HG03439 (cell line): ENCODE data around the gene RANBP17.
"Not testable (repeated sequence)": the region's sequence is repeated elsewhere in the genome, so short reads cannot be mapped to it uniquely, and the experiment has no call there.

Source experiments
- ATAC-seq: cut with Tn5 transposase; IDR thresholded peaks from one replicate; pipeline ENCODE4 v1.9.1; 2021; ENCODE audit warnings: mild to moderate bottlenecking, moderate library complexity; ENCODE audit not compliant: unreplicated experiment

RANBP17 gene

DNA sequence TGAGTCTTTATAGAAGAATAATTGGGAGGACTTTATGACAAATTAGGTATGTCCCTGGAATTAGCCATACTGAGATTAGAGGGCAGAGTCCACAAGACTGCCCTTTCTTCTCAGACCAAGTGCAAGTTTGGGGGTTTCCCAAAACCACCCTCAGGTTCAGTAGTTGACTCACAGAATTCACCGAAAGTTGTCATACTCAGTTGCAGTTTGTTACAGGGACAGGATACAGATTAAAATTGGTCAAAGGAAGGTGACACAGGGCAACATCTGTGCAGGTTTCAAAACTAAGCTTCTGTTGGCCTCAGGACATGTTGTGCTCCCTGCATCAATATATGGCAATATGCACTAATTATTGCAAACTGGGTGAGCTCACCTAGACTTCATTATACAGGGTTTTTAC lies 3.8 kb downstream of the RANBP17 start:
- ATAC-seq, result peak; percentile 80

DNA sequence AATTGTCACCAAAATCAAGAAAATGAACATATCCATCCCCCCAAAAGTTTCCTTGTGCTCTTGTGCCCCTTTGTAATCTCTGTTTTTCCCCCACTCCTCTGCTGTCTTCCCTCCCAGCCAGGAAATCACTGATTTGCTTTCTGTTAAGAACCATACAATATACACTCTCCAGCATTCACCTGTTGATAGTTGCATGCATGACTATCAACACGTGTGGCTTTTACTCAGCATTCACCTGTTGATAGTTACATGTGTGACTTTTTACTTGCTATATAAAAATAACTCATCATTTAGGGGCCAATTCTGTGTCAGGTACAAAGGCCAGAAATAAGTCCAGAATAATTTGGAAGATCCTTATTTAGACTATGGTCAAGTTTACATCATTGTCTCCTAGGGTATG lies 6.0 kb downstream of the RANBP17 start:
- ATAC-seq, result no peak

DNA sequence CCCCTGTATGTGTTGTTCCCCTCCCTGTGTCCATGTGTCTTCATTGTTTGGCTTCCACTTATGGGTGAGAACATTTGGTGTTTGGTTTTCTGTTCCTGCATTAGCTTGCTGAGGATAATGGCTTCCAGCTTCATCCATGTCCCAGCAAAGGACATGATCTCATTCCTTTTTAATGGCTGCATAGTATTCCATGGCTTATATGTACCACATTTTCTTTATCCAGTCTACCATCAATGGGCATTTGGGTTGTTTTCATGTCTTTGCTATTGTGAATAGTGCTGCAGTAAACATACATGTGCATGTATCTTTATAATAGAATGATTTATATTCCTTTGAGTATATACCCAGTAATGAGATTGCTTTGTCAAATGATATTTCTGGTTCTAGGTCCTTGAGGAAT lies 8.6 kb downstream of the RANBP17 start:
- not testable (repeated sequence) for ATAC-seq

DNA sequence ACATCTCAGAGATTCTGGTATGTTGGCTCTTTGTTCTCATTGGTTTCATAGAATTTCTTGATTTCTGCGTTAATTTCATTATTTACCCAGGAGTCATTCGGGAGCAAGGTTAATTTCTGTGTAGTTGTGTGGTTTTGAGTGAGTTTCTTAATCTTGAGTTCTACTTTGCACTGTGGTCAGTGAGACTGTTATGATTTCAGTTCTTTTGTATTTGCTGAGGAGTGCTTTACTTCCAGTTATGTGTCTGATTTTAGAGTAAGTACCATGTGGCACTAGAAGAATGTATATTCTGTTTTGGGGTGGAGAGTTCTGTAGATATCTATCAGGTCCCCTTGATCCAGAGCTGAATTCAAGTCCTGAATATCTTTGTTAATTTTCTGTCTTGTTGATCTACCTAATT lies 12.2 kb downstream of the RANBP17 start:
- ATAC-seq, result no peak

DNA sequence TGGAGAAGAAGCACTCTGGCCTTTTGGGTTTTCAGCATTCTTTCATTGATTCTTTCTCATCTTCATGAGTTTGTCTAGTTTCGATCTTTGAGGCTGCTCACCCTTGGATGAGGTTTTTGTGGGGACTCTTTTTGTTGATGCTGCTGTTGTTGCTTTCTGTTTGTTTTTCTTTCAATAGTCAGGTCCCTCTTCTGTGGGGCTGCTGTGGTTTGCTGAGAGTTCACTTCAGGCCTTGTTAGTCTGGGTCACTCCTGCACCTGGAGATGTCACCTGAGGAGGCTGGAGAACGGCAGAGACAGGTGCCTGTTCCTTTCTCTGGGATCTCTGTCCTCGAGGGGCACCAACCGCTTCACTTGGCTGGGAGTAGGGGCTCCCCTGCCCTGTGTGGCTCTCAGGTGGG lies 14.0 kb downstream of the RANBP17 start:
- ATAC-seq, result no peak

DNA sequence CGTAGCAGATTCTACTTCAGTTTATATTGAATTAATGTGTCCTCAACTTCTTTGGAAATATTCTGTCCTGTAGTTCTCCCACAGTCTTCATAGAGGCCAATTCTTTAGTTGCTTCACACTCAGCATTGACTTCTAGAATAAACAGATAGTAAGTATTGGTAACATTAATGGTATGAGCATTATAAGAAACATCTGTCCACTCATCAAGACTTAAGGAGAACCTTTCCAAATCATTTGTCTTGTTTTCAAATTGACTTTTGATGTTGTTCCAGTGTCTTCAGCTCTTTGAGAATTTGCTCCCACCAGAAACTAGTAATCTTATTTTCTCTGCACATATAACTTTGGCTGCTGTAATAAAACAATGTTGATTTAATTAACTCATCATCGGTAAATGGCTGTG lies 18.3 kb downstream of the RANBP17 start:
- no peak for ATAC-seq

DNA sequence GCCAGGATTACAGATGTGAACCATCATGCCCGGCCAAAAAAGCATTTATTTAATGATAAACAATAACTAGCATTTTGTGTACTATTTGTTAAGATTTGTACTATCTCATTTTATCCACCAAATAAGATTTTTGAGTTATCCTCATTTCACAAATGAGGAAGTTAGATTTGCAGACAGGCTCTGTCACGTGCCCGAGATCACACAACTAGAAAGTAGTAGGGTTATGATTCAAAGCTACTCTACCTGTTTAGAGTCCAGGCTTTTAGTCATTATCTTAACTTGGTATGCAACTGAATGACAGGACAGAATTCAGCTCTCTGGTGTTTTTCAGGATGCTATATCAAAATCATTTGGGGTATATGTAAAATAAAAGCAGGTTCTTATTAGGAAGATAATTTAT lies 20.5 kb downstream of the RANBP17 start:
- ATAC-seq, result no peak

DNA sequence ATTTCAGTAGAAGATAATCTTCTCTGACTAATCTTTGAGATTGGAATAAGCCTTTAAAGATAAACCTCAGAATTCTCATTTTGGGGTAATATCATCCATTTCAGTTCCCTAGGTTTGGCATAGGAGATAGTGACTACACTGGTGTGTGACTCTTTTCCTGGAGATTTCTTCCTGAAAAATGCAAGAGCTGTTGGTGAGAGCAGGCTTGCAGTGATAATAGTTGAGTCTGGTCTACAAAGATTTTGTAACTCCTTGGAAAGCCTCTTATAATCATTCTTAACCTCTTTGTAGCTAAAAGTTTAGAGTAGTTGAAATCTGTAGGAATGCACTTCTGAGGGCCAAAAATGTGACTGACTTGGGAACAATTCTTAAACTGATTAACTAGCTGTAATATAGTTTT lies 23.4 kb downstream of the RANBP17 start:
- no peak for ATAC-seq

DNA sequence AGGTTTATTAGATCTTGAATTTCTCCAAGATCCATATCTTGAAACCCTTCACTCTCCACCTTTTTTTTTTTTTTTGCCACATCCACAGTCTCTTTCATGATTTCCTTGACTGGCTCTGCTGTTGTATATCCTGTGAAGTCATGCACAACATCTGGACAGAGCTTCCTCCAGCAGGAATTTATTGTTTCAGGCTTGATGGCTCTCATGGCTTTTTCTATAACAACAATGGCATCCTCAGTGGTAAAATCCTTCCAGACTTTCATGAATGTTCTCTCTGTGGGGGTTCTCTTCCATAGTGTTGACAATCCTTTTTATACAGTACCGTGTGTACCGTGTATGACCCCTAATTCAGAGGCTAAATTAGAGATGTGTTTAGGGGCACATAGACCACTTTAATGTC lies 24.0 kb downstream of the RANBP17 start:
- no peak for ATAC-seq

DNA sequence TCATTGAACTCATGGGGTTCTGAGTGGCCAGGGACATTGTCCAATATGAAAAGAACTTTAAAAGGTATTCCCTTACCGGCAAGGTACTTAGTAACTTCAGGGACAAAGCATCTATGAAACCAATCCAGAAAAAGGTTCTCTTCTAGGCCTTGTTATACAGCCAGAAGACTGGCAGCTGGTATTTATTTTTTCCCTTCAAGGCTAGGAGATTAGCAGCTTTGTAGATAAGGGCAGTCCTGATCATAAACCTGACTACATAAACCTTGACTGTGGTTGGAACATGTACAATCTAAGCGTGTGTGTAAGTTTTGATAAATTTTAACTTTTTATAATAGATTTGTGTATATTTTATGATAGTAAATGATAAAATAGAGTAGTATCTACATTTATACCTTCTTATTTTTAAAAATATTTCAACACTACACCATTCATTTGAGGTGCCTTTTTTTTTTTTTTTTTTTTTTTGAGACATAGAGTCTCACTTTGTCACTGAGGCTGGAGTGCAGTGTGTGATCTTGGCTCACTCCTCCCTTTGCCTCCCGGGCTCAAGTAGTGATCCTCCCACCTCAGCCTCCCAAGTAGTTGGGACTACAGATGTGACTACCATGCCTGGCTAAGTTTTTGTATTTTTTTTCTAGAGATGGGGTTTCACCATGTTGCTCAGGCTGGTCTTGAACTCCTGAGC lies 24.5 kb downstream of the RANBP17 start:
- no peak for ATAC-seq

DNA sequence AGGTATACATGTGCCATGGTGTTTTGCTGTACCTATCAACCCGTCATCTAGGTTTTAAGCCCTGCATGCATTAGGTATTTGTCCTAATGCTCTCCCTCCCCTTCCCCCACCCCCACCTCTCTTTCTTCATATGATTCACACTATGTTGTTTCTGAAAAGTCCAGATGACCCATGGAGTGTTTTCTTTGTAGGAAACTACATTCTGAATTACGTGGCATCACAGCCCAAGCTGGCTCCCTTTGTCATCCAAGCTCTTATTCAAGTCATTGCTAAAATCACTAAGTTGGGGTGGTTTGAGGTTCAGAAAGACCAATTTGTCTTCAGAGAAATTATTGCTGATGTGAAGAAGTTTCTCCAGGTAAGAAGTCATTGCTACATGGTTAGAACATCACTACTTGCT lies 30.4 kb downstream of the RANBP17 start:
- no peak for ATAC-seq

DNA sequence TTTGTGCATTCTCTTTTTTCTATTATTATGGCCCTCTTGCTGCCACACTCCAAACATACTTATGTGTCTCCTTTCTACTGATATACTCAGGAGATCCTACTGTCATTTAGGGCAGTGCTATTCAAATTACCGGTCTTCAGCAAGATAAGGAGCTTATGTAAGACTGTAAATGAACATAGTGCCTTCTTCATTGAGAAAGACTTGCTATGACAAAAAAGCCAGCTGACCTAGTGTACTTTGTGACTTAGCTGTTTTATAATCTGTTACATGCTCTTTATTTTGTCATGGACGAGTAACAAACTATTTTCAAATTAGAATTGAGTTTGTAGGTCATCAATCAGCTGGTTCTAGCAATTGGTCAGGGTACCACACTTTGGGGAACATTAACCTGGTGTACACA lies 32.8 kb downstream of the RANBP17 start:
- ATAC-seq, result no peak

DNA sequence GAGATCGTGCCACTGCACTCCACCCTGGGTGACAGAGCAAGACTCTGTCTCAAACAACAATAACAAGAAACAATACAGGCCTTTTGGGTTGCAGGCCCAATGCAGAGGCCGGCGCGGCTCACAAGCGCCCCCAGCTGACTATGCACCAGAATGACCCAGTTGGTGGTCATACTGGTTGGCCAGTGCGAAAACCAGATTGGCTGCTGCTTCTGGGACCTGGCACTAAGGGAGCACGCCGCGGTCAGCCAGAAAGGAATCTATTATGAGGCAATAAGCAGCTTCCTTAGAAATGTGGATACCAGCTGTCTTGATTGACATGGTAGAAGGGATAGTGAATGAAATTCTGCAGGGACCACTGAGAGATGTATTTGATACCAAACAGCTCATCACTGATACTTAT lies 35.0 kb downstream of the RANBP17 start:
- no peak for ATAC-seq

DNA sequence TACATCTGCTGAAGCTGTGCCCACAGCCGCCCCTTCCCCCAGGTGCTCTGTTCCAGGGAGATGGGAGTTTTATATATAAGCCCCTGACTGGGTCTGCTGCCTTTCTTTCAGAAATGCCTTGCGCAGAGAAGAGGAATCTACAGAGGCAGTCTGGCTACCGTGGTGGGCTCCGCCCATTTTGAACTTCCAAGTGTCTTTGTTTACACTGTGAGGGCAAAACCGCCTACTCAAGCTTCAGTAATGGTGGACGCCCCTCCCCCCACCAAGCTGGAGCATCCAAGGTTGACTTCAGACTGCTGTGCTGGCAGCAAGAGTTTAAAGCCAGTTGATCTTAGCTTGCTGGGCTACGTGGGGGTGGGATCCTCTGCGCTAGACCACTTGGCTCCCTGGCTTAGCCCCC lies 41.3 kb downstream of the RANBP17 start:
- ATAC-seq, result no peak

DNA sequence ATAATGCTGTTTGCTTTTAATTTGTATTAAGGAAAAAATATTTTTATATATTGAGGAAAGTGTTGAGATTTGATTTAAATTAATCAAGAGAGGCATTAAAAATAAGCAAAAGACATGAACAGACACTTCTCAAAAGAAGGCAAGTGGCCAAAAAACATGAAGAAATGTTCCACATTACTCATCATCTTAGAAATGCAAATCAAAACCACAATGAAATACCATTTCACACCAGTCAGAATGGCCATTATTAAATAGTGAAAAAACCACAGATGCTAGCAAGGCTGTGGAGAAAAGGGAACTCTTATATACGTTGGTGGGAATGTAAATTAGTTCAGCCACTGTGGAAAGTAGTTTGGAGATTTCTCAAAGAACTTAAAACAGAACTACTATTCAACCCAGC lies 45.9 kb downstream of the RANBP17 start:
- ATAC-seq, result no peak

DNA sequence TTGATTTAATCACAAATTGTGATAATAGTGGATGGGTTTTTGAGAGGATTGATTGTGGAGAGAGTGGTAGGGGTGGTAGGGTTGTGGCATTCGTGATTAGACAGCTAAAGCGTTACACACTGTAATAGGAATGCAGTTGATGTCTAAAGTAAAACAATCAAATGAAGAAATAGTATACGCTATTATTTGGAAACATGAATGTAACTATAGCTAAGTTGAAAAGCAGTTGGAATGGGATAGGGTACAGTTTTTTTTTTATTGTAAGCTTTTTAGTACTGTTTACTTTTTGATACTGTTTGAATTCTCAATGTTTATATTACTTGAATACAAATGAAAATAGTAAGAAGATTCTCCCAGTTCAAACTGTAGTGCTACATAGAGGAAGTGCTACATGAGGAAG lies 51.8 kb downstream of the RANBP17 start:
- no peak for ATAC-seq

DNA sequence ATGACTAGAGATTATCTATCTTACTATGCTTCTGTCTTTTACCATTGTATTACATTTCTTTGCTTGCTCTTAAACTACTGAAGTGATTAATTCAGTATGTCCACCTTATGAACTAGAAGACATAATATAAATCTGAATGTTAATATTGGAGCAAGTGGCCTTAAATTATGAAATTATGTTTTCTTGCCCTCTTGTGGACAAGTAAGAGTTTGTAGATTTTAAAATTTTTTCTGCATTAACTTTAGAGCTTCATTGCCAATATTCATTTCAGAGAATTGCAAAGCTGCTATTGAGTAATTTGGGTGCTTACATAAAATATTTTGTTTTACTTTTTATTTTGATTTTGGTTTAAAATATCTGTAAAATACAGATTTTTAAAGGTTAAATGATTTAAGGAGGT lies 55.3 kb downstream of the RANBP17 start:
- no peak for ATAC-seq

DNA sequence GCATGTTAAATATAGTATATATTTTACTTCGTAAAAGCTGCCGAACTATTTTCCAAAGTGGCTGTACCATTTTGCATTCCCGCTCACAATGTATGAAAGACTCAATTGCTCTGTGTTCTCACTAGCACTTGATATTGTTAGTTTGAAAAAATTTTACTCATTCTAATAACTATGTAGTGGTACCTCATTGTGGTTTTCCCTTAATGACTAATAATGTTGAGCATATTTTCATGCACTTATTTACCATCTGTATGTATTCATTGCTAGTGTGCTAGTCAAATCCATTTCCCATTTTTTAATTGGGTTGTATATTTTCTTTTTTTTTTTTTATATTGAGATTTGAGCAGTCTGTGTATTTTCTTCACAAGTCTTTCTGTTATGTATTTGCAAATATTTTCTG lies 58.4 kb downstream of the RANBP17 start:
- ATAC-seq, result no peak

DNA sequence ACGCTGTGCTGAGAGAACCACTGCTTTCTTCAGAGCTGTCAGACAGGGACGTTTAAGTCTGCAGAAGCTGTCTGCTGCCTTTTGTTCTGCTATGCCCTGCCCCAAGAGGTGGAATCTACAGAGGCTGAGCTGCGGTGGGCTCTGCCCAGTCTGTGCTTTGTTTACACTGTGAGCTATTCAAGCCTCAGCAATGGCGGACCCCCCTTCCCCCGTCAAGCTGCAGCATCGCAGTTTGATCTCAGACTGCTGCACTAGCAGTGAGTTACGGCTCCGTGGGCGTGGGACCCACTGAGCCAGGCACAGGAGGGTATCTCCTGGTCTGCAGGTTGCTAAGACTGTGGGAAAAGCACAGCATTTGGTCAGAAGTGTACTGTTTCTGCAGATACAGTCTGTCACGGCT lies 60.5 kb downstream of the RANBP17 start:
- not testable (repeated sequence) for ATAC-seq

DNA sequence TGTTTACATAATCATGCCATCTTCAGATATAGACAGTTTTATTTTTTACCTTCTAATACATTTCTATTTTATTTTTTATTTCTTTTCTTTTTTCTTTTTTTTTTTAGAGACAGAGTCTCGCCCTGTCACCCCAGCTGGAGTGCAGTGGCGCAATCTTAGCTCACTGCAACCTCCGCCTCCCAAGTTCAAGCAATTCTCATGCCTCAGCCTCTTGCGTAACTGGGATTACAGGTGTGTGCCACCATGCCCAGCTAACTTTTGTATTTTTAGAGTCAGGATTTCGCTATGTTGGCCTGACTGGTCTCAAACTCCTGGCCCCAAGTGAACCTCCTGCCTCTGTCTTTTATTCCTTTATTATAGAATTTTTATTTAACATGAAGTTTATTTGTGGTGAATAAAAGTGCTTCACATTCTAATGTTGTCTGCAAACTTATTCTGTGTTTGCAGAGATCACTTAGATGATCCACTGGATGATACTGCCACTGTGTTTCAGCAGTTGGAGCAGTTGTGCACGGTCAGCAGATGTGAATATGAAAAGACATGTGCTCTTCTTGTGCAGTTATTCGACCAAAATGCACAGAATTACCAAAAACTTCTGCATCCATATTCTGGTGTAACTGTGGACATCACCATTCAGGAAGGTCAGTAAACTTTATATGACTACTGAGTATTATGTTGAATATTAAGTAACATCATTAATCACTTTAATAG lies 62.2 kb downstream of the RANBP17 start:
- ATAC-seq, result no peak

DNA sequence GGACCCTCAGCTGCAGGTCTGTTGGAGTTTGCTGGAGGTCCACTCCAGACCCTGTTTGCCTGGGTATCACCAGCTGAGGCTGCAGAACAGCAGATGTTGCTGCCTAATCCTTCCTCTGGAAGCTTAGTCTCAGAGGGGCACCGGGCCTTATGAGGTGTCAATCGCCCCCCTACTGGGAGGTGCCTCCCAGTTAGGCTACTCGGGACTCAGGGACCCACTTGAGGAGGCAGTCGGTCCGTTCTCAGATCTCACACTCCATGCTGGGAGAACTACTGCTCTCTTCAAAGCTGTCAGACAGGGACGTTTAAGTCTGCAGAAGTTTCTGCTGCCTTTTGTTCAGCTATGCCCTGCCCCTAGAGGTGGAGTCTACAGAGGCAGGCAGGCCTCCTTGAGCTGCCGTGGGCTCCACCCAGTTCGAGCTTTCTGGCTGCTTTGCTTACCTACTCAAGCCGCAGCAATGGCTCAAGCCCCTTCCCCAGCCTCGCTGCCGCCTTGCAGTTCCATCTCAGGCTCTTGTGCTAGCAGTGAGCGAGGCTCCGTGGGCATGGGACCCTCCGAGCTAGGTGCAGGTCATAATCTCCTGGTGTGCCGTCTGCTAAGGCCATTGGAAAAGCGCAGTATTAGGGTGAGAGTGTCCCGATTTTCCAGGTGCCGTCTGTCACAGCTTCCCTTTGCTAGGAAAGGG lies 73.9 kb downstream of the RANBP17 start:
- ATAC-seq, result not testable (repeated sequence)

DNA sequence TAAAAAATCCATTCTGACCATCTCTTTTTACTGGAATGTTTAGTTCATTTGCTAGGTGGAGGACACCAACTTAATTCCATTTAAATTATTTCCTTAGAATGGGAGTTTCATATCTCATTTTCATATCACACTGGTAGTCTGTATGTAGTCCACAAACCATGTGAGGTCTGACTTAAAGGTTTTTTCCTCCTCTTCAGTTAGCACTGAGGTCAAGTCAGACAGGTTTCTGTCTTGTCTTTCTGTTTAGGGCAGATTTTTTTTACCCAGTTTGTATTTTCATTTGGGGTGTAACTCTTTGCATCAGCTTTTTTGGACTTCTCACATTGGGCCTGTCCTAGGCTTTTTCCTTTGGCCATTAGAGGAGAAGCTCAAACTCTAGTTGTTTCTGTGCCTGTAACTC lies 75.3 kb downstream of the RANBP17 start:
- ATAC-seq, result no peak
